Esophagus squamous epithelium (tissue), 5 donors: ENCODE measurements around the gene DDX51. TPM values are rescaled to one million over a fixed set of nuclear protein-coding genes. Genes with fewer than 3 reads are reported as not detected.

Experiments used
- DNase-seq: peaks from one replicate; lab custom pipeline; 2025; lab: John Stamatoyannopoulos, UW
- H3K27ac ChIP-seq, 4 donors: fragments of 200-600 bp; sonication (generic); one replicate each; pipeline ENCODE4 v1.5.1; 2016 to 2019; ENCODE audit warnings: mild to moderate bottlenecking in 1 of 4
- H3K27me3 ChIP-seq, 4 donors: fragments of 200-600 bp; sonication (generic); 1 replicate in 3 of 4; 2 replicates in 1 of 4; pipeline versions ENCODE4 v1.5.1 to v1.6.0; 2017 to 2021; ENCODE audit warnings: antibody characterized with exemption in 1 of 4
- H3K36me3 ChIP-seq, 3 donors: fragments of 200-600 bp; sonication (generic); one replicate each; pipeline ENCODE4 v1.5.1; 2016 to 2019
- H3K4me1 ChIP-seq, 3 donors: fragments of 200-600 bp; sonication (generic); one replicate each; pipeline ENCODE4 v1.5.1; 2017 to 2019
- H3K4me3 ChIP-seq, 4 donors: fragments of 200-600 bp; sonication (generic); 1 replicate in 3 of 4; 2 replicates in 1 of 4; pipeline ENCODE4 v1.5.1; 2016 to 2019; ENCODE audit warnings: mild to moderate bottlenecking in 2 of 4, moderate library complexity in 1 of 4
- H3K9me3 ChIP-seq, 3 donors: fragments of 200-600 bp; sonication (generic); one replicate each; pipeline ENCODE4 v1.5.1; 2016 to 2019
- CTCF ChIP-seq, 6 experiments: fragments of 450-650 bp in 4 of 6; fragments of 200-600 bp in 2 of 6; sonication (generic) in 2 of 6; IDR thresholded peaks; one replicate each; pipeline ENCODE4 v1.5.1; 2016 to 2019; ENCODE audit warnings: antibody characterized with exemption in 6 of 6, mild to moderate bottlenecking in 4 of 6, moderate library complexity in 4 of 6
- POLR2A ChIP-seq, 4 donors: fragments of 450-650 bp; IDR thresholded peaks; one replicate each; pipeline ENCODE4 v1.6.1; 2017; ENCODE audit warnings: antibody characterized with exemption in 4 of 4, mild to moderate bottlenecking in 4 of 4, moderate library complexity in 3 of 4
- WGBS, 2 donors: methylation state at CpG; one replicate each; pipeline ENCODE4 v1.1.5; 2018; 5-methylcytosine and 5-hydroxymethylcytosine counted together
- intact Hi-C: fragments of 100-400 bp; cut with DNase I; formaldehyde crosslinking; loops from one replicate; pipeline ENCODE4 v1.15.0; 2022
- total RNA-seq, 4 donors: library from RNA; depleted of rRNA; stranded (reverse); fragments of >200 nt; gene quantifications; one replicate each; pipeline ENCODE4 v1.1.0, GENCODE V29; 2016
- donor health status: DM: yes; HTN: yes; CAD: no.

Gene DDX51
- total RNA-seq, 4 donors from 2014 or later, result 8.9 to 15.3 (median 11.0) TPM

- Histone ChIP-seq H3K4me1 (peaks cover 20 to 36% (median 23%) of the 10 kb centered on the region in 3 donors), H3K27me3 (no peaks in the 10 kb centered on the region), H3K27ac (no peak overlapping the region), H3K4me3 (no peak overlapping the region), H3K9me3 (no peaks in the 10 kb centered on the region), H3K36me3 (peaks cover 30 to 59% (median 34%) of the 10 kb centered on the region in 3 donors)
- TF ChIP-seq POLR2A (IDR thresholded peaks at IDR 0.05) (no peak), CTCF (IDR thresholded peaks at IDR 0.05) (no peak)
- intact Hi-C loops, result no loop called here
- WGBS, 2 donors, result 93 to 100% methylated on average over 1 to 18 of the region's 38 CpGs
- DNase-seq, result no peak
Measured at GRCh38 chr12:132140918-132141841, 2.9 kb downstream of the DDX51 start.

GRCh38 chr12:132140501-132140900 lies 3.6 kb downstream of the DDX51 start:
- Histone ChIP-seq H3K27me3 (no peaks in the 10 kb centered on the region), H3K36me3 (peaks cover 30 to 52% (median 34%) of the 10 kb centered on the region in 3 donors), H3K27ac (no peak overlapping the region), H3K9me3 (no peaks in the 10 kb centered on the region), H3K4me3 (no peak overlapping the region), H3K4me1 (peaks cover 20 to 29% (median 20%) of the 10 kb centered on the region in 3 donors)
- intact Hi-C loops, result no loop called here
- no peak for DNase-seq
- whole genome bisulfite sequencing, 2 donors, result 93% methylated on average over 3 of the region's 15 CpGs; no CpG with 5 or more reads in 1 of the 2 donors
- TF ChIP-seq POLR2A (IDR thresholded peaks at IDR 0.05) (no peak), CTCF (IDR thresholded peaks at IDR 0.05) (no peak)

DNA sequence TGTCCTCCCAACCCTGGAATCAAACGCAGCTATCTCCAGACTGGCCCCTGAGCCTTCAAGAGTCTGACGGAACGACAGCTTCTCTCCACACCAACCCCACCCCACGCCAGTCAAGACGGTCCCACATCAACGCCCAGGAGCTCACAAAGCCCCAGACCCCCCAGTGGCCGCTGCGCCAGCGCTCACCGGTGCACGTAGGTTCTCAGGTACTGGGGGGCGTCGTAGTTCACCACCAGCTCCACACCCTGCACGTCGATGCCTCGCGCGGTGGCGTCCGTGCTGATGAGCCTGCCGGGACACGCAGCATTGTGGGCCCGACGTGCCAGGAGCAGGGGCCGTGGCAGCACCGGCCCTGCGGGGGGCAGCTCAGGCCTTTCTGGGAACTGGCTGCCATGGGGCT lies 4.2 kb downstream of the DDX51 start:
- Histone ChIP-seq H3K4me3 (no peak overlapping the region), H3K9me3 (no peaks in the 10 kb centered on the region), H3K27me3 (no peaks in the 10 kb centered on the region), H3K4me1 (peaks cover 14 to 23% (median 14%) of the 10 kb centered on the region in 3 donors), H3K36me3 (peaks cover 30 to 52% (median 34%) of the 10 kb centered on the region in 3 donors), H3K27ac (no peak overlapping the region)
- TF ChIP-seq POLR2A (IDR thresholded peaks at IDR 0.05) (no peak), CTCF (IDR thresholded peaks at IDR 0.05) (no peak)
- WGBS, 2 donors, result 91% methylated on average over 7 of the region's 27 CpGs; no CpG with 5 or more reads in 1 of the 2 donors
- DNase-seq, result no peak
- intact Hi-C loops, result no loop called here

DNA sequence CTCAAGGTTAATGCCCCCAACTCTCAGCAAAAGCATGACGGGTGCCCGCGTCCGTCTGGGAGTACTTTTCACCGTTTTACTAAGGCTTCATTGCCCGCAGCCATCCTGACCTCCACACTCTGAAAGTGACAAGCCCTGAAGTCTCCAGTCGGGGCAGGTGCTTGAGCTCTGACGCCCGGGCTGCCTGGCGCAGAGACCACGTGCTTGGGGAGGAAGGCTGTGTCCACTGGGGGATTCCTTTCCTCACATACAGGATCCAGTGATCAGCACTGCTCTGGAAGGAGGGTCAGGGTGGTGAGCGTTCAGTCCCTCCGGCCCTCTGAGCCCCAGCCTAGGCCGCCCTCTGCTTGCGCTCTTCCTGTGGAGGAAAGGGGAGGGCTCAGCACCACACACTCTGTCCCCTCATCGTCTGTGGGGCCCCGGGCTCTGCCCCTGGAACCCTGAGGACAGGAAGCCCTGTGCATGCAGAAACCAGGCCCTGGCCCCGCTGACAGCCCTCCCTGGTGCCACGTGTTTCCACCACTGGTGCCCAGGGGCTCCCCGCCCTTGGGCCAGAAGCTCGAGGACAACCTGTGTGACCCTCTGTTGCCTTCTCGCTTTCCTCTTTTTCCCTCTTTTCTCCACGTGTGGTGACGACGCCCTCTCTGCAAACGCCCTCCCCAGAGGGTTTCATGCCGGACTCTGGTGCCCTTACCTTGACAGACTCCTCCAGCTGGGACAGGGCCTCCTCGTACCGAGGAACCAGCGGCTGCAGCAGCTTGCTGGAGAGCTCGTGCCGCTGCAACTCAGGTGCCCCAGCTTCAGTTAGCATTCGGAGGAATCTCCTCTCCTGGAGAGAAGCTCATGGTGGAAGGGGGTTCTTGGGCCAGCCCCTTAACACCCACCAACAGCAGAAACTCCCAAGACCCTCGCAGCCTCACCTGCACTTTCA lies 4.9 kb downstream of the DDX51 start:
- no peak for DNase-seq
- intact Hi-C loops, result no loop called here
- WGBS, 2 donors, result 79 to 92% methylated on average over 12 to 15 of the region's 34 CpGs
- peaks cover 30 to 52% (median 34%) of the 10 kb centered on the region in 3 donors for H3K36me3 ChIP-seq
- no peak overlapping the region for H3K27ac ChIP-seq
- peaks cover 12 to 20% (median 13%) of the 10 kb centered on the region in 3 donors for H3K4me1 ChIP-seq
- TF ChIP-seq POLR2A (IDR thresholded peaks at IDR 0.05) (no peak), CTCF (IDR thresholded peaks at IDR 0.05) (no peak)
- no peaks in the 10 kb centered on the region for H3K27me3 ChIP-seq
- H3K9me3 ChIP-seq, result no peaks in the 10 kb centered on the region
- no peak overlapping the region for H3K4me3 ChIP-seq
